ENCODE measurements around the gene DAPK2.
A peak's percentile ranks its signal among the peaks of the same experiment; 100 is the strongest.

The DAPK2 gene

GRCh38 chr15:63915873-63916771 is 130.2 kb downstream of the DAPK2 start:
- no peak for DNase-seq
- Histone ChIP-seq H3K36me3 (no peaks in the 10 kb centered on the region), H3K27ac (no peak overlapping the region), H3K27me3 (ENCODE audit: insufficient read depth, low read depth, severe bottlenecking) (no peaks in the 10 kb centered on the region), H3K4me3 (ENCODE audit: low read depth, low read length) (no peak overlapping the region), H3K9me3 (ENCODE audit: severe bottlenecking) (no peaks in the 10 kb centered on the region)
- TF ChIP-seq, protein P1, sequence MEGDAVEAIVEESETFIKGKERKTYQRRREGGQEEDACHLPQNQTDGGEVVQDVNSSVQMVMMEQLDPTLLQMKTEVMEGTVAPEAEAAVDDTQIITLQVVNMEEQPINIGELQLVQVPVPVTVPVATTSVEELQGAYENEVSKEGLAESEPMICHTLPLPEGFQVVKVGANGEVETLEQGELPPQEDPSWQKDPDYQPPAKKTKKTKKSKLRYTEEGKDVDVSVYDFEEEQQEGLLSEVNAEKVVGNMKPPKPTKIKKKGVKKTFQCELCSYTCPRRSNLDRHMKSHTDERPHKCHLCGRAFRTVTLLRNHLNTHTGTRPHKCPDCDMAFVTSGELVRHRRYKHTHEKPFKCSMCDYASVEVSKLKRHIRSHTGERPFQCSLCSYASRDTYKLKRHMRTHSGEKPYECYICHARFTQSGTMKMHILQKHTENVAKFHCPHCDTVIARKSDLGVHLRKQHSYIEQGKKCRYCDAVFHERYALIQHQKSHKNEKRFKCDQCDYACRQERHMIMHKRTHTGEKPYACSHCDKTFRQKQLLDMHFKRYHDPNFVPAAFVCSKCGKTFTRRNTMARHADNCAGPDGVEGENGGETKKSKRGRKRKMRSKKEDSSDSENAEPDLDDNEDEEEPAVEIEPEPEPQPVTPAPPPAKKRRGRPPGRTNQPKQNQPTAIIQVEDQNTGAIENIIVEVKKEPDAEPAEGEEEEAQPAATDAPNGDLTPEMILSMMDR (IDR thresholded peaks at IDR 0.05; ENCODE audit: low read depth, low read length), result peak; percentile 29; the same call in 1 of the 2 replicates

DNA sequence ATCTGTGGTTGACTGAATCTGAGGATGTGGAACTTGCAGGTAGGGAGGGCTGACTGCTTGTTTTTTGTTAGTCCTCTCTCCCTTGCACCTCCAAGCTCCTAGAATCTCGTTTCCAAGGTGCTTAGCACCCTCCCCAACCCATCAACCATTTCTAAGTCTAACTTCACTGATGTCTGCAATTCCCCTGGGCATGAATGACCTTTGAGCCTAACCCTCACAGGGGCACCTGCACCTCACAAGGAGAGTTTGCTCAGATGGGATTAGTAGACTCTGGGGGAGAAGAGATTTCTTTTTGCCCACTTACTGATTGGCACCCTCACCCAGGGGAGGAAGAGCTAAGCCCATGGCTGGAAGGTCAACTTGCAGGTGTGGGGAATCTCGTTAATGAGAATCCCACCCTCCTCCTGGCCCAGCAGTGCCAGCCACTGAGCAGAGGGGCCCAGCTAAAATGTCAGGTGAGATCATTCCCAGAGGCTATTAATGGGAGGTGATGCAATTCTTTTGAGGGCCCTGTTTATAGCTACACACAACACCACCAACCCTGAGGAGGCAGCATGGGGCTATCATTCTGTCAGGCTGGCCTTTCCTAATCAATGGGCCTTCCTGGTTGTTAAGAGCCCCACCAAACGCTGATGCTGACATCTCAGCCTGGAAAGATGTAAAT is 130.9 kb downstream of the DAPK2 start:
- H3K27me3 ChIP-seq (ENCODE audit: insufficient read depth, low read depth, severe bottlenecking), result no peaks in the 10 kb centered on the region
- no peak overlapping the region for H3K4me3 ChIP-seq (ENCODE audit: low read depth, low read length)
- DNase-seq, result no peak
- no peaks in the 10 kb centered on the region for H3K9me3 ChIP-seq (ENCODE audit: severe bottlenecking)
- TF ChIP-seq, protein P1 (IDR thresholded peaks at IDR 0.05; ENCODE audit: low read depth, low read length), result no peak
- H3K27ac ChIP-seq, result no peak overlapping the region
- no peaks in the 10 kb centered on the region for H3K36me3 ChIP-seq

DNA sequence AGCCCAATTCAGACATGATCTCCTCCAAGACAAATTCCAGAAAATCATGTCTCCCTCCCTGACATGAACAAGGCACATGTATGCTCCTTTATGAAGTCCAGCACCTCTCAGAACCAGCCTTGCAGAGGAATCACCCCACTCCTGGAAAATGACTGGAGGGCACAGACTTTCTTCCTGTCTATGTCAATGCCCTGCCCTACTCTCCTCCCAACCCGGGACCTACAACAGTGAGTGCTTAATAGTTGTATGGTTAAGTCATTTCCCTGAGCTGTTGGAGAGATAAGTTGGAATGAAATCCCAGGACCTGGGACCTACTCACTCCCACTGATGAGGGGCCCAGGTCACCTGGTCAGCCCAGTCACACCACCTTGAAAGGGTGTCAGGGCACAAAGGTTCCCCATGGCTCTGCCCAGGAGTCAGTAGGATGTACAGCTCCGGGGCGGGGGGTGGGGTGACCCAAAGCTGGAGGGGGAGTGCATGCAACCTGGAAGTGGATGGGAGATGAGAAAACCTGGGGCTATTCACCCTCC is 132.4 kb downstream of the DAPK2 start:
- H3K27me3 ChIP-seq (ENCODE audit: insufficient read depth, low read depth, severe bottlenecking), result no peaks in the 10 kb centered on the region
- no peak for DNase-seq
- no peak overlapping the region for H3K4me3 ChIP-seq (ENCODE audit: low read depth, low read length)
- no peaks in the 10 kb centered on the region for H3K36me3 ChIP-seq
- no peak overlapping the region for H3K27ac ChIP-seq
- TF ChIP-seq, protein P1 (IDR thresholded peaks at IDR 0.05; ENCODE audit: low read depth, low read length), result no peak
- no peaks in the 10 kb centered on the region for H3K9me3 ChIP-seq (ENCODE audit: severe bottlenecking)

- Histone ChIP-seq H3K27ac (no peak overlapping the region), H3K36me3 (no peaks in the 10 kb centered on the region), H3K4me3 (ENCODE audit: low read depth, low read length) (no peak overlapping the region), H3K9me3 (ENCODE audit: severe bottlenecking) (no peaks in the 10 kb centered on the region), H3K27me3 (ENCODE audit: insufficient read depth, low read depth, severe bottlenecking) (no peaks in the 10 kb centered on the region)
- no peak for DNase-seq
- TF ChIP-seq, protein P1 (IDR thresholded peaks at IDR 0.05; ENCODE audit: low read depth, low read length), result no peak
Observed at GRCh38 chr15:63913336-63913735, 132.9 kb downstream of the DAPK2 start.

DNA sequence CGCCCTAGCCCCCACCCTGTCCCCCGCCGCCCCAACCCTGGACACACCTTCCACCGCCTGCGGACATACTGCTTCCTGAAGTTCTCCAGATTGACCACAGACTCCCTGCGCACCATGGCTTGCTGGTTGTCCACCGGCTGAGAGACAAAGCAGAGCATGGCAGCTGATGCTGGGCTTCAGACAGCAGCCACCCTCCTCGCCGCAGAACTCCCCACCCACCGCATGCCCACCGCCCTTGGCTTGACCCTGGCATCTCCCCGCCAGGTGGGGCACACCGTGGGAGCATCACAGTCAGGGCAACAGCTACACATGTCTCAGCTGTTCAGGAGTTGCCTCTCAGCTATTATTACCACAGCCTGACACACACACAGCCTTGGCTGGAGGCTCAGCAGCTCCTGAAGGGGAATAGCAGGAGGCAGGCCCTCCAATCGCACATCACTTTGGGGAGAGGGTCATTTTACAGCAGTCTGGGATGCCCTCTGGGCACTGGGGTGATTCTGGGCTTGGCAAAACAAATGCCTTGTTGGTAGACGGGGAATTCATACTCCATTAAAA is 134.1 kb downstream of the DAPK2 start:
- DNase-seq, result no peak
- TF ChIP-seq, protein P1 (IDR thresholded peaks at IDR 0.05; ENCODE audit: low read depth, low read length), result no peak
- Histone ChIP-seq H3K27ac (no peak overlapping the region), H3K27me3 (ENCODE audit: insufficient read depth, low read depth, severe bottlenecking) (no peaks in the 10 kb centered on the region), H3K4me3 (ENCODE audit: low read depth, low read length) (no peak overlapping the region), H3K36me3 (no peaks in the 10 kb centered on the region), H3K9me3 (ENCODE audit: severe bottlenecking) (no peaks in the 10 kb centered on the region)

Data from WERI-Rb-1 (cell line).